Brain pericyte (primary cell): ENCODE measurements around the gene HENMT1.
A peak's percentile ranks its signal among the peaks of the same experiment; 100 is the strongest.
"Not testable (repeated sequence)": the region's sequence is repeated elsewhere in the genome, so short reads cannot be mapped to it uniquely, and the experiment has no call there.

Experiments
- DNase-seq: peaks from one replicate; pipeline ENCODE4 v3.0.0-alpha.2; 2012; ENCODE audit warnings: low read depth, low spot score

HENMT1 gene

GRCh38 chr1:108661030-108661609, at the start of gene HENMT1:
Gene HENMT1 (minus strand): TSS chr1:108661093. CDS start chr1:108659884, 1,209 bp downstream.
- DNase-seq = peak; percentile 65

- DNase-seq = no peak
These were observed 48.1 kb upstream of the HENMT1 start for GRCh38 chr1:108708691-108709660.

- no peak for DNase-seq
These were observed 45.8 kb upstream of the HENMT1 start for GRCh38 chr1:108706643-108707042.

- DNase-seq = no peak
These were observed 43.6 kb upstream of the HENMT1 start for GRCh38 chr1:108704496-108704895.

- no peak for DNase-seq
These were observed 43.0 kb upstream of the HENMT1 start for GRCh38 chr1:108703939-108704338.

GRCh38 chr1:108702109-108702508, 41.2 kb upstream of the HENMT1 start:
- not testable (repeated sequence) for DNase-seq

- no peak for DNase-seq
These were observed 40.4 kb upstream of the HENMT1 start for GRCh38 chr1:108701176-108701849.

- DNase-seq = no peak
These were observed 38.8 kb upstream of the HENMT1 start for GRCh38 chr1:108699375-108700332.

- no peak for DNase-seq
These were observed 34.6 kb upstream of the HENMT1 start for GRCh38 chr1:108695535-108695934.

- peak; percentile 30 for DNase-seq
These were observed 32.1 kb upstream of the HENMT1 start for GRCh38 chr1:108692724-108693655.

GRCh38 chr1:108691942-108692723, 31.2 kb upstream of the HENMT1 start, which contains the start of gene PRPF38B:
Gene PRPF38B (plus strand): TSS chr1:108692310. CDS start chr1:108692592, 282 bp downstream.
- DNase-seq = peak; percentile 81

GRCh38 chr1:108691128-108691941, 30.4 kb upstream of the HENMT1 start:
- no peak for DNase-seq

GRCh38 chr1:108686614-108687313, 25.9 kb upstream of the HENMT1 start:
- DNase-seq = no peak

GRCh38 chr1:108685529-108685928, 24.6 kb upstream of the HENMT1 start:
- no peak for DNase-seq

GRCh38 chr1:108681701-108682100, 20.8 kb upstream of the HENMT1 start:
- not testable (repeated sequence) for DNase-seq

- no peak for DNase-seq
These were observed 18.8 kb upstream of the HENMT1 start for GRCh38 chr1:108679586-108680213.

GRCh38 chr1:108678706-108679105, 17.8 kb upstream of the HENMT1 start:
- no peak for DNase-seq
